ENCODE measurements around the gene B3GNT4. TPM values are rescaled to one million over a fixed set of nuclear protein-coding genes. Genes with fewer than 3 reads are reported as not detected.

Gene B3GNT4
- total and polyA plus RNA-seq, 2 donors (not counting 1 experiment from before 2014, with no cell fraction given) = not detected

- Mint-ChIP-seq H3K4me3 (no peak overlapping the region), H3K9me3 (ENCODE audit: insufficient read depth) (no peaks in the 10 kb centered on the region), H3K27ac (no peak overlapping the region), H3K4me1 (no peaks in the 10 kb centered on the region), H3K27me3 (no peaks in the 10 kb centered on the region)
- Histone ChIP-seq H3K27ac (ENCODE audit: low read length in 2 of 2) (no peak overlapping the region), H3K4me3 (ENCODE audit: control extremely low read depth in 1 of 5, extremely low read depth in 1 of 5, insufficient read depth in 1 of 5, low read depth in 2 of 5, low read length in 4 of 5) (no peak overlapping the region), H3K36me3 (replicated peaks in 1 of 2; ENCODE audit: control extremely low read depth in 1 of 2, control insufficient read depth in 1 of 2, extremely low read depth in 1 of 2, insufficient read depth in 2 of 2, low read length in 1 of 2) (peaks cover 2 to 41% of the 10 kb centered on the region in 2 experiments), H3K27me3 (replicated peaks in 1 of 4; ENCODE audit: control extremely low read depth in 1 of 4, control insufficient read depth in 3 of 4, insufficient read depth in 4 of 4, low read length in 3 of 4) (no peaks in the 10 kb centered on the region), H3K9me3 (ENCODE audit: control extremely low read depth in 1 of 3, control insufficient read depth in 2 of 3, insufficient read depth in 1 of 3, low read length in 2 of 3) (no peaks in the 10 kb centered on the region), H3K4me1 (ENCODE audit: control insufficient read depth in 2 of 2, insufficient read depth in 2 of 2, low read length in 2 of 2) (no peaks in the 10 kb centered on the region), H3K79me2 (ENCODE audit: control insufficient read depth, insufficient read depth, low read length) (no peaks in the 10 kb centered on the region), H4K20me1 (ENCODE audit: control insufficient read depth, insufficient read depth, low read length, poor library complexity, severe bottlenecking) (no peaks in the 10 kb centered on the region), H2AFZ (ENCODE audit: insufficient read depth, low read depth, low read length, poor library complexity, severe bottlenecking) (no peak overlapping the region), H3K9ac (ENCODE audit: low read length) (no peak overlapping the region), H3K4me2 (replicated peaks; ENCODE audit: low read depth, low read length, poor library complexity, severe bottlenecking) (no peak overlapping the region)
- CTCF ChIA-PET = no interaction called here
- intact Hi-C loops (cut with micrococcal nuclease) = no loop called here
- POLR2A ChIA-PET = no interaction called here
- WGBS (ENCODE audit: insufficient coverage) = 95% methylated on average over 5 of the region's 11 CpGs
- no peak for ATAC-seq (ENCODE audit: low read depth)
- TF ChIP-seq CTCF (IDR thresholded peaks at IDR 0.05) = no peak
- no peak for DNase-seq
These were observed 41.3 kb downstream of the B3GNT4 start for GRCh38 chr12:122244565-122245371.

- Histone ChIP-seq H3K27ac (ENCODE audit: low read length in 2 of 2) (no peak overlapping the region), H3K4me1 (ENCODE audit: control insufficient read depth in 2 of 2, insufficient read depth in 2 of 2, low read length in 2 of 2) (no peaks in the 10 kb centered on the region), H3K4me3 (ENCODE audit: control extremely low read depth in 1 of 5, extremely low read depth in 1 of 5, insufficient read depth in 1 of 5, low read depth in 2 of 5, low read length in 4 of 5) (no peak overlapping the region), H4K20me1 (ENCODE audit: control insufficient read depth, insufficient read depth, low read length, poor library complexity, severe bottlenecking) (no peaks in the 10 kb centered on the region), H3K9ac (ENCODE audit: low read length) (no peak overlapping the region), H3K4me2 (replicated peaks; ENCODE audit: low read depth, low read length, poor library complexity, severe bottlenecking) (no peak overlapping the region), H3K9me3 (ENCODE audit: control extremely low read depth in 1 of 3, control insufficient read depth in 2 of 3, insufficient read depth in 1 of 3, low read length in 2 of 3) (no peaks in the 10 kb centered on the region), H2AFZ (ENCODE audit: insufficient read depth, low read depth, low read length, poor library complexity, severe bottlenecking) (no peak overlapping the region), H3K79me2 (ENCODE audit: control insufficient read depth, insufficient read depth, low read length) (peaks cover 3% of the 10 kb centered on the region), H3K36me3 (replicated peaks in 1 of 2; ENCODE audit: control extremely low read depth in 1 of 2, control insufficient read depth in 1 of 2, extremely low read depth in 1 of 2, insufficient read depth in 2 of 2, low read length in 1 of 2) (peaks cover 2 to 42% of the 10 kb centered on the region in 2 experiments), H3K27me3 (replicated peaks in 1 of 4; ENCODE audit: control extremely low read depth in 1 of 4, control insufficient read depth in 3 of 4, insufficient read depth in 4 of 4, low read length in 3 of 4) (no peaks in the 10 kb centered on the region)
- no peak overlapping the region for H3K4me3 Mint-ChIP-seq
- DNase-seq (no peak), ATAC-seq (ENCODE audit: low read depth) (no peak)
- 100% methylated on average over 1 of the region's 1 CpG for WGBS (ENCODE audit: insufficient coverage)
- H3K4me1 Mint-ChIP-seq = no peaks in the 10 kb centered on the region
- intact Hi-C loops (cut with micrococcal nuclease) = no loop called here
- H3K27me3 Mint-ChIP-seq = no peaks in the 10 kb centered on the region
- H3K27ac Mint-ChIP-seq = no peak overlapping the region
- CTCF ChIA-PET = no interaction called here
- TF ChIP-seq EZH2 (IDR thresholded peaks at IDR 0.05; ENCODE audit: borderline replicate concordance, insufficient read depth, low read depth, low read length, poor library complexity, severe bottlenecking) (no peak), CTCF (IDR thresholded peaks at IDR 0.05) (no peak)
- POLR2A ChIA-PET = no interaction called here
- H3K9me3 Mint-ChIP-seq (ENCODE audit: insufficient read depth) = no peaks in the 10 kb centered on the region
These were observed 42.0 kb downstream of the B3GNT4 start for GRCh38 chr12:122245553-122245952.
